SK-N-MC (cell line): Measurements from ENCODE around the gene CERS2.

Experiments
- EZH2 ChIP-seq: fragments of 200-600 bp; sonication (generic); IDR thresholded peaks from one replicate; pipeline ENCODE4 v1.6.1; 2017; ENCODE audit warnings: antibody characterized with exemption
- FOXP2 ChIP-seq: optimal IDR thresholded peaks from 2 replicates; pipeline ENCODE3; 2011; ENCODE audit warnings: mild to moderate bottlenecking, moderate library complexity; ENCODE audit not compliant: insufficient read depth; ENCODE audit errors: extremely low read length, control extremely low read depth
- POLR2AphosphoS5 ChIP-seq: IDR thresholded peaks from 2 replicates; pipeline ENCODE4 v1.6.1; 2012; ENCODE audit warnings: mild to moderate bottlenecking, low read depth, low read length, borderline replicate concordance

DNA sequence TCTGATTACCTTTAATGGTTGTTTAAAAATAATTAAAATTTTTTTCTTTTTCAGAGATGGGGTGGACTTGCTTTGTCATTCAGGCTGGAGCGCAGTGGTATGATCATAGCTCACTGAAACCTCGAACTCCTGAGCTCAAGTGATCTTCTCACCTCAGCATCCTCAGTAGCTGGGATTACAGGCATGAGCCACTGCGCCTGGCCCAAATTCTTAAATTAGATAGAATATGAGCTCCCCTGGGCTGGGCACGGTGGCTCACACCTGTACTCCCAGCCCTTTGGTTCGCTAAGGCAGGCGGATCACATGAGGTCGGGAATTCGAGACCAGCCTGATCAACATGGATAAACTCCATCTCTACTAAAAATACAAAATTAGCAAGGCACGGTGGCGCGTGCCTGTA lies 17.0 kb downstream of the CERS2 start:
- no peak for TF ChIP-seq EZH2
- TF ChIP-seq POLR2AphosphoS5: no peak
- no peak for TF ChIP-seq FOXP2
